Measurements from ENCODE around the gene CCNDBP1.
"Not testable (repeated sequence)": the region's sequence is repeated elsewhere in the genome, so short reads cannot be mapped to it uniquely, and the experiment has no call there.

The CCNDBP1 gene

DNA sequence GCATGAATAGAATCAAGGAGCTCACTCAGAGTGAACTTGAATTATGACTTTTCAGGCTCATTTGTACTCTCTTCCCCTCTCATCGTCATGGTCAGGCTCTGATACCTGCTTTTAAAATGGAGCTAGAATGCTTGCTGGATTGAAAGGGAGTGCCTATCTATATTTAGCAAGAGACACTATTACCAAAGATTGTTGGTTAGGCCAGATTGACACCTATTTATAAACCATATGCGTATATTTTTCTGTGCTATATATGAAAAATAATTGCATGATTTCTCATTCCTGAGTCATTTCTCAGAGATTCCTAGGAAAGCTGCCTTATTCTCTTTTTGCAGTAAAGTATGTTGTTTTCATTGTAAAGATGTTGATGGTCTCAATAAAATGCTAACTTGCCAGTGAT, 9.6 kb downstream of the CCNDBP1 start:
- DNase-seq: no peak

DNA sequence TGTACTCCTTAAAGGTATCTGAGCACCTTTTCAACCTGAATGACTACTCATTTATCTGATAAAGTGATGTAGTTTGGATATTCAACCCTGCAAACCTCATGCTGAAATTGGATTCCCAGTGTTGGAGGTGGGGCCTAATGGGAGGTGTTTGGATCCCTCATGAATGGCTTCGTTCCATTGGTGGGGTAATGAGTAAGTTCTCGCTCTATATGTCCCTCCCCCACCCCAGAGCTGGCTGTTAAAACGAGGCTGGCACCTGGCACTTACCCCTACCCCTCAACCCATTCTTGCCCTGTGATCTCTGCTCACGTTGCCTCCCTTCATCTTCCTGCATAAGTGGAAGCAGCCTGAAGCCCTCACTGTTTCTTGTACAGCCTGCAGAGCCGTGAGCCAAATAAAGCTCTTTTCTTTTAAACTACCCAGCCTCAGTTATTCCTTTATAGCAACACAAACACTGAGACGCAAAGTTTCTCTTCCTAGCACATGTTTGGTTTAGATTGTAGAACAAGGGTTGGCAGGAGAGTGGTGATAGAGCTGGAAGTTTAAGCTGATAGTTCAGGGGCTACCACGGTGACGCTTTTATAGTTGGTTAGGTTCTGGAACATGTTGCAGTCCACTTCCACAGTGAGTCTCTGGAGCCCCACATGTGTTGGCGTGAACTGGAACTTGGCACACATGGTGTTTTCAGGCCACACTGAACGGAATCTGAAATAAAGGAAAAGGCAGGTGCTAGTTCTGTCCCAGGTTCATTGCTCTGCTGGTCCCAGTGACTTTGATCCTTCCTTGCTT, 11.8 kb downstream of the CCNDBP1 start:
- no peak for DNase-seq

- DNase-seq: not testable (repeated sequence)
Observed at GRCh38 chr15:43197773-43198172, 12.6 kb downstream of the CCNDBP1 start.

DNA sequence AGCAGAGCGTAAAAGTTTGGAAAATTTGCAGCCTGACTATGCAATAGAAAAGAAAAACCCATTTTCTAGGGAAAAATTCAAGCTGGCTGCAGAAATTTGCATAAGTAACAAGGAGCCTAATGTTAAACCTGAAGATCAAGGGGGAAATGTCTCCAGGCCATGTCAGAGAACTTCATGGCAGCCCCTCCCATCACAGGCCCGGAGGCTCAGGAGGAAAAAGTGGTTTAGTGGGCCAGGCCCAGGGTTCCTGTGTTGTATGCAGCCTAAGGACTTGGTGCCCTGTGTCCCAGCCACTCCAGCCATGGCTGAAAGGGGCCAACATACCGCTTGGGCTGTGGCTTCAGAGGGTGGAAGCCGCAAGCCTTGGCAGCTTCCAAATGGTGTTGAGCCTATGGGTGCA, 13.4 kb downstream of the CCNDBP1 start:
- not testable (repeated sequence) for DNase-seq

- no peak for DNase-seq
Observed at GRCh38 chr15:43198992-43199391, 13.8 kb downstream of the CCNDBP1 start.

DNA sequence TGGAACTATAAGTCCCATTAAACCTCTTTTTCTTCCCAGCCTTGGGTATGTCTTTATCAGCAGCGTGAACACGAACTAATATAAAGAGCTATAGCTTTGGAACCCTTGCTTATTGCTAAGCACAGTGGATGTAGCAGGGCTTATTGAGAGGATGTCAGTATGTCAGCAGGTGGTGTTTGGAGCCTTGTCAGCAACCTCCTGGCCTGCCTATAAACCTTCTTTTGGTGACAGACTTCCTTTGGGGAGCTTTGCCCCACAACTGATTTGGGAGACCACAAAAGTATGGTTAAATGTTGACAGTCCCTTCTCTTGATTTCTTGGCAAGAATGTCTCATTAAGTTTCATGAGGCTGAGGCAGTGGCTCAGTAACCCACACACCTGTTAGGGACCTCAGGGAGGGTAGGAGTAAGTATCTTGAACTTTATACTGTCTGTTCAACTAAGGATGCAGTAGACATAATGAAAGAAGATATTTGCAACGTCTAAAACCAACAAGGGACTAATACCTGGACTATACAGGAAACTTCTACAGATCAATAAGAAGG, 14.8 kb downstream of the CCNDBP1 start:
- DNase-seq: no peak

GRCh38 chr15:43204016-43204901, 19.1 kb downstream of the CCNDBP1 start:
- no peak for DNase-seq

GRCh38 chr15:43206054-43206453, 20.9 kb downstream of the CCNDBP1 start:
- DNase-seq: no peak

DNA sequence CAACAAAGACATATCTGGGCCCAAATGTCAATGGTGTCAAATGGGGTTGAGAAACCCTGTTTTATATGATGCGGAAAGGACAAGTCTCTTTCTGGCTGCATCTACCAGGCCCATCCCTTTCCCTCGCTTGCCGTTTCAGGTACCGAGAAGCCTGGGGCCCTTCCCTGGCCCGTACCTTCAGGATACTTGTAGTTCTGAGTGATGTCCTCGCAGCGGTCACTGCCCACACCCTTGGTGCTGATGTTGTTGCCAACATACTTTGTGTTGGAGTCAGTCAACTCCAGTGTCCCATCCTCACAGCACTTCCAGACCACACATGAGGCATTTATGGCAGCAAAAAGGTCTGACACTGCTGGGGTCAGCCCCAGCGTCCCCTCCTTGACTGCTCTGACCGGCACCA, 21.8 kb downstream of the CCNDBP1 start:
- no peak for DNase-seq

DNA sequence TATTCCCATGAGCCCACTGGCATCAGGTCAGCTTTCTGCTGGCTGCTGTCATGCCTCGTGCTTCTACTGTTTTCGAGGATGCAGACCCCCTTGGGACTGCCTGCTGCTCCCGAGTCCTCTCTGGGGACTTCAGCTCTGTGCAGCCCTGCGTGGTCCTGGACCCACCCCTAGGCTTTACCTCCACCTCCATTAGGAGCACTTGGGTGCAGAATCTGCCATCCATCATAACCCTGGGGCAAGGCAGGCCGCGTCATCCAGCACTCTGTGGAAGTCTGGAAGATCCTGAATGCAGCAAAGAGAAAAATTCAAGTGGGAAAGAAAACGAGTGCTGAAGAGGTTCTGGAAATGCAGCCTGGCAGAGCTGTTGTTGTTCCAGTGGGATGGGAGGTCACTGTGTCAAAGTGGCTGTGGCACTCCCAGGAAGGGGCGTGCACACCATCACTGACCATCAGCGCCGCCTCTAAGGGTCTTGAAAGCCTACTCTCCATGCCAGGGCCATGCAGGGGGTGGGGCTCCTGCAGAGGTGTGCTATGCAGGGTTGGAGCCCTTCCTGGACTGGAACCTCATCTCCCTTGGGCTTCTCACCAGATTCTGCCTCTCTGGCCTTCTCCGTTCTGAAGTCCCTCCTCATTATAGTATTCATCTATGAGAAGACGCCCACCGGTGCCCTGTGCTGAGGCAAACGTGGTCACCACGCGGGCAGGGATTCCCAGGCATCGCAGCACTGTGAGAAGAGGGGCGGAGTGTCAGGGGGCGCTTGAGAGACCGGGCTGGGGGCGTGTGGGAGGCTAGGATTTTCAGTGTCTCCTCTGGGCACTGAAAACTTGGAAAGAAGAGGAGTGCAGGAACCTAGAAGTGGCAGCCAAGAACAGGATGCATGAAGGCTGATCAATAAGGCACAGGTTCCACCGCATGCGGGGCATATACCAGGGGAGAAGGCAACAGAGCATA, 23.1 kb downstream of the CCNDBP1 start:
- DNase-seq: no peak

- DNase-seq: no peak
Observed at GRCh38 chr15:43209059-43209824, 24.0 kb downstream of the CCNDBP1 start.

GRCh38 chr15:43210172-43210745, 25.1 kb downstream of the CCNDBP1 start:
- no peak for DNase-seq

DNA sequence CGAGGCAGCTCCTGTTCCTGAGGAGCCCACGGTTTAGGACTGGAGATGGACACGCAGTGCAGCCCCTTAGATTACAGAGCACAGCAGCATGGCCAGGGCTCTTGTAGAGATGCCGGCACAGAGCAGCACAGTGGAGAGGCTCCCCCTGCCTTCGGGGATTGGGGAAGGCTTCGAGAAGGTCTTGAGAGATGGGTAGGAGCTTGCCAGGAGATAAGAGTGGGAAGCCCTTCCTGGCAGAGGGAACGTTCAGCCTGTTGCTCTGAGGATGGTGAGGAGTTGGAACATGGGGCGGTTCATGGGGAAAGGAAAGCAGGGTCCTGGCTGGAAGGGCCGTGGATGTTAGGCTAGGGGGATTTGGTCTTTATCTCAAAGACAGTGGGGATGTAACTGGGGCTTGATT, 25.6 kb downstream of the CCNDBP1 start:
- DNase-seq: no peak

- DNase-seq: no peak
Observed at GRCh38 chr15:43211224-43211735, 26.1 kb downstream of the CCNDBP1 start.

- no peak for DNase-seq
Observed at GRCh38 chr15:43212299-43212698, 27.1 kb downstream of the CCNDBP1 start.

- DNase-seq: no peak
Observed at GRCh38 chr15:43212951-43213350, 27.7 kb downstream of the CCNDBP1 start.

GRCh38 chr15:43213466-43213865, 28.3 kb downstream of the CCNDBP1 start:
- no peak for DNase-seq

DNA sequence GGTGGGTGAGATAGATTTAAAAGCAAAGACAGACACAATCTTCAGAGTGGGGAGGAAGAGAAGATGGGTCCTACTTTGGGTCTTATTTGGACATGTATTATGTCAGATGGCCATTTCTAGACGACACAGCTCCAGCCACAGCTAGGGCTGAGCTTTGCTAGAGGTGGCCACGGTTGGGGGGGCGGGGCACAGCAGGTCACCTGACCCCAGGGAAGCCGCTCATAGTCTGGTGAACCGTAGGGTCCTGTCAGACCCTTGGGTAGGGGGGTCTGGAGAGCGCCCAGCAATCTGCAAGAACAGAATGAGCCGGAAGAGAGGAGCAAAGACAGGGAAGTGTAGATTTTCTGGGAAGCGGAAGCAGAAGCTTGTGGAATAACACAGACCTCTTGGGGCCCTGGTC, 29.0 kb downstream of the CCNDBP1 start:
- no peak for DNase-seq

DNA sequence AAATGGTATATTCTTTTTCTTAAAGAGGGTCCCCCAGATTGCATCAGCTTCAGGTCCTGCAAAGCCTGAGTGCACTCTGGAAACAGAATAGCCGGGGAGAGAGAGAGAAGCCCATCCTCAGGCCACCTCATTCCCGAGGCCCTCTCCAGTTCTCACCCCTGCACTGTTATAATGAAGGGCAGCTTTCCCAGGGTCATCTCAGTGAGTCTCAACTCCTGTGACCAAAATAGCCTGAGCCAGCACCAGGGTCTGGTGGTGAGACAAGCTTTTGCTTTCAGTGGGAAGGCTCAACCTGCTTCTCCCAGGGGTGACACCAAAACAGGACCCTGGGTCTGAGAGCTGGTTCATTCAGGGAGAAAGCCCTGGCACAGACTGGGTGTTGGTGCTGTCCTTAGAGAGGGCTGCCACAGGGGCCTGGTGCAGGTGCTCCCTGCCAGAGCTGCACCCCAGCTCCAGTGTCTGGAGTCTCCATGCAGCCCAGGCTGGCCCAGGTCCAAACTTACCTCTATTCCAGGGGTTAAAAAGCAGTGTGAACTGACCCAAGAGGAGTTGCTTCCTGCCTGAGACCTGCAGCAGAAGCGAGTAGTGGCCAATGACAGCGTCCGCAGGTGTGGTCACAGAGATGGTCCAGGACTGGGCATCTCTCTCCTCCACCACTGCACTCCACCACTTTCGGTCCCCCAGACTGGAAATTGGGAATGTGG, 29.5 kb downstream of the CCNDBP1 start:
- no peak for DNase-seq

- no peak for DNase-seq
Observed at GRCh38 chr15:43215961-43216360, 30.8 kb downstream of the CCNDBP1 start.
